ENCODE measurements around the gene SECISBP2L.

SECISBP2L gene

GRCh38 chr15:49045751-49046219, 461 bp downstream of the SECISBP2L start:
- peak overlapping the region; percentile 73 for H3K27ac ChIP-seq
- in situ Hi-C loops (cut with HindIII; ENCODE audit: low pct_ligation_motif_present, low sequenced_read_pairs), result no loop called here
- peaks cover 2% of the 10 kb centered on the region for H3K36me3 ChIP-seq (replicated peaks)
- H3K27me3 ChIP-seq (replicated peaks), result no peaks in the 10 kb centered on the region
- peak overlapping the region; percentile 84 for H3K4me3 ChIP-seq (ENCODE audit: low read depth, low read length)
- DNase-seq, result peak; percentile 11
- TF ChIP-seq, protein P1, sequence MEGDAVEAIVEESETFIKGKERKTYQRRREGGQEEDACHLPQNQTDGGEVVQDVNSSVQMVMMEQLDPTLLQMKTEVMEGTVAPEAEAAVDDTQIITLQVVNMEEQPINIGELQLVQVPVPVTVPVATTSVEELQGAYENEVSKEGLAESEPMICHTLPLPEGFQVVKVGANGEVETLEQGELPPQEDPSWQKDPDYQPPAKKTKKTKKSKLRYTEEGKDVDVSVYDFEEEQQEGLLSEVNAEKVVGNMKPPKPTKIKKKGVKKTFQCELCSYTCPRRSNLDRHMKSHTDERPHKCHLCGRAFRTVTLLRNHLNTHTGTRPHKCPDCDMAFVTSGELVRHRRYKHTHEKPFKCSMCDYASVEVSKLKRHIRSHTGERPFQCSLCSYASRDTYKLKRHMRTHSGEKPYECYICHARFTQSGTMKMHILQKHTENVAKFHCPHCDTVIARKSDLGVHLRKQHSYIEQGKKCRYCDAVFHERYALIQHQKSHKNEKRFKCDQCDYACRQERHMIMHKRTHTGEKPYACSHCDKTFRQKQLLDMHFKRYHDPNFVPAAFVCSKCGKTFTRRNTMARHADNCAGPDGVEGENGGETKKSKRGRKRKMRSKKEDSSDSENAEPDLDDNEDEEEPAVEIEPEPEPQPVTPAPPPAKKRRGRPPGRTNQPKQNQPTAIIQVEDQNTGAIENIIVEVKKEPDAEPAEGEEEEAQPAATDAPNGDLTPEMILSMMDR (IDR thresholded peaks at IDR 0.05; ENCODE audit: low read depth, low read length, missing control alignments), result no peak

- DNase-seq, result no peak
- no peaks in the 10 kb centered on the region for H3K27me3 ChIP-seq (replicated peaks)
- peak overlapping the region; percentile 84 for H3K4me3 ChIP-seq (ENCODE audit: low read depth, low read length)
- in situ Hi-C loops (cut with HindIII; ENCODE audit: low pct_ligation_motif_present, low sequenced_read_pairs), result no loop called here
- no peak overlapping the region for H3K27ac ChIP-seq
- H3K36me3 ChIP-seq (replicated peaks), result peaks cover 2% of the 10 kb centered on the region
- TF ChIP-seq, protein P1 (IDR thresholded peaks at IDR 0.05; ENCODE audit: low read depth, low read length, missing control alignments), result no peak
Measured at GRCh38 chr15:49044766-49045606, 1.3 kb downstream of the SECISBP2L start.

DNA sequence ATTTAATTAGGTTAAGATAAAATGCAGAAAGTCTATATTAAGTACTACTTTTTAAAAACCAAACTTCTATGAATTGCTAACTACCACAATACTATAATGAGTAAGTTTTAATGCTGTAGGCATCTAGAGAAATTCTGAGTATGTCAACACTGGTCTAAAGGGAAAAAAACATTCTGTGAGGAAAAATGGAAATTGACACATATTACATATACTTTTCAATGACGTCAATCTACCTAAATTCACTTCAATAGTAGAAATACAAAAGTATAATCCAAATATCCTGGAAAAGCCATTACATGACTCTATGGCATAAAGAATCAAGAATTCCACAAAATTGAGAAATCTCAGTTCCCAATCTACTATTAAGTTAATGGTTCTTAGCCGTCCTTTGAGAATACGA, 2.2 kb downstream of the SECISBP2L start:
- TF ChIP-seq, protein P1 (IDR thresholded peaks at IDR 0.05; ENCODE audit: low read depth, low read length, missing control alignments), result no peak
- no peak for DNase-seq
- Histone ChIP-seq H3K27me3 (replicated peaks) (no peaks in the 10 kb centered on the region), H3K4me3 (ENCODE audit: low read depth, low read length) (peak overlapping the region; percentile 84), H3K27ac (no peak overlapping the region), H3K36me3 (replicated peaks) (peaks cover 2% of the 10 kb centered on the region)
- in situ Hi-C loops (cut with HindIII; ENCODE audit: low pct_ligation_motif_present, low sequenced_read_pairs), result no loop called here

- peaks cover 2% of the 10 kb centered on the region for H3K36me3 ChIP-seq (replicated peaks)
- in situ Hi-C loops (cut with HindIII; ENCODE audit: low pct_ligation_motif_present, low sequenced_read_pairs), result no loop called here
- TF ChIP-seq, protein P1 (IDR thresholded peaks at IDR 0.05; ENCODE audit: low read depth, low read length, missing control alignments), result no peak
Measured at GRCh38 chr15:49042165-49042564, 4.1 kb downstream of the SECISBP2L start.

GRCh38 chr15:49041426-49041825, 4.8 kb downstream of the SECISBP2L start:
- in situ Hi-C loops (cut with HindIII; ENCODE audit: low pct_ligation_motif_present, low sequenced_read_pairs), result no loop called here
- no peak for DNase-seq
- TF ChIP-seq, protein P1 (IDR thresholded peaks at IDR 0.05; ENCODE audit: low read depth, low read length, missing control alignments), result no peak
- H3K36me3 ChIP-seq (replicated peaks), result peaks cover 2% of the 10 kb centered on the region
- no peak overlapping the region for H3K4me3 ChIP-seq (ENCODE audit: low read depth, low read length)
- H3K27me3 ChIP-seq (replicated peaks), result no peaks in the 10 kb centered on the region
- H3K27ac ChIP-seq, result no peak overlapping the region

More at GRCh38 chr15:49042165-49042564, 4.1 kb downstream of the SECISBP2L start:
- no peak overlapping the region for H3K4me3 ChIP-seq (ENCODE audit: low read depth, low read length)
- H3K27me3 ChIP-seq (replicated peaks), result no peaks in the 10 kb centered on the region
- no peak overlapping the region for H3K27ac ChIP-seq
- DNase-seq, result no peak
